ENCODE measurements around the gene MT1E.
"Not testable (repeated sequence)": the region's sequence is repeated elsewhere in the genome, so short reads cannot be mapped to it uniquely, and the experiment has no call there.

MT1E gene

GRCh38 chr16:56647641-56648431 is 22.3 kb downstream of the MT1E start:
- DNase-seq: no peak

- no peak for DNase-seq
These were observed 23.7 kb downstream of the MT1E start for GRCh38 chr16:56649271-56649670.

GRCh38 chr16:56649820-56650219 is 24.2 kb downstream of the MT1E start:
- no peak for DNase-seq

GRCh38 chr16:56651586-56651985 is 26.0 kb downstream of the MT1E start, which contains the start of gene MT1B:
Gene MT1B (plus strand): TSS chr16:56651886. CDS start chr16:56651954, 68 bp downstream.
- no peak for DNase-seq

GRCh38 chr16:56652600-56652999 is 27.0 kb downstream of the MT1E start:
- no peak for DNase-seq

- no peak for DNase-seq
These were observed 27.6 kb downstream of the MT1E start for GRCh38 chr16:56653218-56653617.

GRCh38 chr16:56657555-56658326 is 32.2 kb downstream of the MT1E start, which contains the start of gene MT1F:
Gene MT1F (plus strand): TSS chr16:56657959. CDS start chr16:56658059, 100 bp downstream.
- peak; percentile 25 for DNase-seq

GRCh38 chr16:56658327-56658875 is 32.8 kb downstream of the MT1E start:
- no peak for DNase-seq

GRCh38 chr16:56662357-56663354 is 37.1 kb downstream of the MT1E start:
- DNase-seq: no peak

GRCh38 chr16:56664506-56664905 is 38.9 kb downstream of the MT1E start:
- DNase-seq: no peak

- DNase-seq: not testable (repeated sequence)
These were observed 40.0 kb downstream of the MT1E start for GRCh38 chr16:56665286-56666261.

- no peak for DNase-seq
These were observed 42.3 kb downstream of the MT1E start, which contains the start of gene MT1G for GRCh38 chr16:56667581-56668571. Gene MT1G (minus strand): TSS chr16:56668065. CDS start chr16:56667993, 72 bp downstream.

- DNase-seq: no peak
These were observed 43.6 kb downstream of the MT1E start, which contains the start of gene MT1H for GRCh38 chr16:56669005-56669839. Gene MT1H (plus strand): TSS chr16:56669814. CDS start chr16:56669885, 71 bp downstream.

- no peak for DNase-seq
These were observed 44.4 kb downstream of the MT1E start for GRCh38 chr16:56669840-56670619.

- DNase-seq: no peak
These were observed 45.0 kb downstream of the MT1E start for GRCh38 chr16:56670620-56670934.

- not testable (repeated sequence) for DNase-seq
These were observed 46.1 kb downstream of the MT1E start for GRCh38 chr16:56671691-56672090.

GRCh38 chr16:56672171-56672570 is 46.6 kb downstream of the MT1E start:
- DNase-seq: not testable (repeated sequence)

Data from cortex of kidney (tissue), 1 donor.